OCI-LY7 (cell line): Measurements from ENCODE around the gene CLMN. TPM values are rescaled to one million over a fixed set of nuclear protein-coding genes. Genes with fewer than 3 reads are reported as not detected.

Experiments used
- BruUV-seq: library from RNA; stranded (reverse); fragments of 400-500 nt; replicated peaks from 2 replicates; lab custom pipeline; 2021; lab: Mats Ljungman, UMichigan
- CTCF ChIA-PET: fragments of 300-600 bp; sonication (Branson Sonifier 250); formaldehyde crosslinking; loops from one replicate; lab custom pipeline; 2022; ENCODE audit warnings: antibody characterized with exemption; ENCODE audit not compliant: unreplicated experiment; lab: Charles Lee
- POLR2A ChIA-PET: fragments of 300-600 bp; sonication (Branson Sonifier 250); formaldehyde crosslinking; loops from one replicate; lab custom pipeline; 2022; ENCODE audit warnings: antibody characterized with exemption; lab: Charles Lee
- DNase-seq: peaks from one replicate; pipeline ENCODE4 v3.0.0-alpha.2; 2015; ENCODE audit warnings: low spot score
- H2AFZ ChIP-seq: fragments of 200-600 bp; sonication (generic), shearing (Covaris generic); 2 replicates; pipeline ENCODE4 v1.6.1; 2014; ENCODE audit warnings: mild to moderate bottlenecking, antibody characterized with exemption, low read length, moderate library complexity
- H3K27ac ChIP-seq: fragments of 200-600 bp; sonication (generic); 2 replicates; pipeline ENCODE4 v1.5.1; 2014; ENCODE audit warnings: mixed run types, low read depth, mild to moderate bottlenecking, moderate library complexity, low read length, inconsistent platforms; ENCODE audit not compliant: poor library complexity, severe bottlenecking
- H3K36me3 ChIP-seq: fragments of 200-600 bp; sonication (generic); 2 replicates; pipeline ENCODE4 v1.6.1; 2014; ENCODE audit warnings: mild to moderate bottlenecking, antibody characterized with exemption, low read length, moderate library complexity, mixed read lengths; ENCODE audit not compliant: insufficient read depth
- H3K4me1 ChIP-seq: fragments of 200-600 bp; sonication (generic); 2 replicates; pipeline ENCODE4 v1.5.1; 2014; ENCODE audit warnings: mild to moderate bottlenecking, low read length; ENCODE audit not compliant: insufficient read depth, poor library complexity, severe bottlenecking
- H3K4me2 ChIP-seq: fragments of 200-600 bp; sonication (generic); 2 replicates; pipeline ENCODE4 v1.6.1; 2014; ENCODE audit warnings: mild to moderate bottlenecking, low read length
- H3K4me3 ChIP-seq: fragments of 200-600 bp; sonication (generic); 2 replicates; pipeline ENCODE4 v1.5.1; 2014; ENCODE audit warnings: mild to moderate bottlenecking, low read depth, low read length; ENCODE audit not compliant: poor library complexity, severe bottlenecking
- H3K79me2 ChIP-seq: fragments of 200-600 bp; sonication (generic); 2 replicates; pipeline ENCODE4 v1.6.1; 2016; ENCODE audit warnings: low read depth, mild to moderate bottlenecking, low read length, moderate library complexity, mixed read lengths; ENCODE audit not compliant: insufficient read depth
- H3K9me2 ChIP-seq: fragments of 200-600 bp; sonication (generic); 2 replicates; pipeline ENCODE4 v1.6.1; 2016; ENCODE audit warnings: mild to moderate bottlenecking, low read length, mixed read lengths; ENCODE audit not compliant: insufficient read depth
- H3K9me3 ChIP-seq: fragments of 200-600 bp; sonication (generic); 2 replicates; pipeline ENCODE4 v1.6.1; 2014; ENCODE audit warnings: mild to moderate bottlenecking, mixed run types, low read length, mixed read lengths
- H4K20me1 ChIP-seq: fragments of 200-600 bp; sonication (generic); 2 replicates; pipeline ENCODE4 v1.6.1; 2014; ENCODE audit warnings: mild to moderate bottlenecking, antibody characterized with exemption, low read length, moderate library complexity, mixed read lengths; ENCODE audit not compliant: insufficient read depth
- EZH2phosphoT487 ChIP-seq: fragments of 200-600 bp; sonication (generic); IDR thresholded peaks from 2 replicates; pipeline ENCODE4 v1.6.1; 2018; ENCODE audit warnings: low read depth, borderline replicate concordance, mild to moderate bottlenecking, mixed run types, antibody characterized with exemption, low read length, moderate library complexity, mixed read lengths
- intact Hi-C: fragments of 100-400 bp; cut with micrococcal nuclease; formaldehyde crosslinking; loops from one replicate; pipeline ENCODE4 v1.10.0; 2022; ENCODE audit not compliant: unreplicated experiment
- total RNA-seq, 2 experiments: library from RNA; depleted of rRNA in 1 of 2; stranded (reverse); fragments of >200 nt in 1 of 2; shearing (Covaris generic) in 1 of 2; gene quantifications; 2 replicates each; pipeline ENCODE4 v1.2.3, GENCODE V29; 2014 to 2022
- TF ChIP-seq, protein P1 (sequence below): fragments of 200-600 bp; sonication (generic); conservative IDR thresholded peaks from 2 replicates; pipeline ENCODE4 v1.5.1; 2014; ENCODE audit warnings: mild to moderate bottlenecking, antibody characterized with exemption, low read length, moderate library complexity, mixed read lengths

Gene CLMN
- total RNA-seq, 2 experiments from 2014 or later: 6.8 to 12.0 TPM

DNA sequence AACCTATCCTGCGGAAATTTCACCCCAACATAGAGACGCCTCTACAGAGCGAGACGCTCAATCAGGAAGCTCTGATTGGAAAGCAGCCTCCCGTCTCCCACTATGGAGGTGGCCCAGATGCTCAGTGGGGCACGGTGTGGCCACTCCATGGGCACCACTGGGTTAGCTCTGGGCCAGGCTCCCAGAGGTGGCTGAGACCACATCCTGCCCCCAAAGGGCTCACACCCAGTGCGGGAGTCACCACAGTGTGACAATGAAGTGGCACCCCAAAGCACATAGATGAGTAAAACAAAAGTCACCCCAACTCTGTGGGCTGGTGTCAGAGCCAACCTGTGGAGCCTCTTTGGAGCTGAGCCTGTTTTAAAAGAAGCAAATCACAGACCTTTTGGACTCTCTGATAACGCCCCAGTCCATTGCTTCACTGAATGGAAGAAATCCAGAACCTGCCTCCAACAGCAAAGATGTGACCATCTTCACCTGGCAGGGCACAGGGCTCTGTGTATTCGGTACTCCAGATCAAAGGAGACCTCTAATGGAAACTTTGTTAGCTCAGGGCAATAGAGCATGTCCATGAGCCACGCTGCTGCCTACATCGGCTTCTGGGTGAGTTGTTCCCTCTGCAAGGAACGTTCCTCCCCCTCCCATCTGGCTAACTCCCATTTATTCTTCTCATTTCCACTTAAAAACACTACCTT lies 19.6 kb downstream of the CLMN start:
- Histone ChIP-seq H3K4me2 (peak overlapping the region; percentile 69), H3K27ac (no peak overlapping the region), H3K36me3 (no peaks in the 10 kb centered on the region), H3K79me2 (no peaks in the 10 kb centered on the region), H3K9me3 (peaks cover 8% of the 10 kb centered on the region; the same call in 1 of the 2 replicates), H3K4me1 (peaks cover 78% of the 10 kb centered on the region), H4K20me1 (peaks cover 6% of the 10 kb centered on the region; the same call in 1 of the 2 replicates), H2AFZ (peak overlapping the region; percentile 58; the same call in 1 of the 2 replicates), H3K4me3 (peak overlapping the region; percentile 17), H3K9me2 (no peaks in the 10 kb centered on the region)
- intact Hi-C loops: no loop called here
- CTCF ChIA-PET: no interaction called here
- peak; percentile 79 for DNase-seq
- TF ChIP-seq EZH2phosphoT487: no peak
- TF ChIP-seq, protein P1, sequence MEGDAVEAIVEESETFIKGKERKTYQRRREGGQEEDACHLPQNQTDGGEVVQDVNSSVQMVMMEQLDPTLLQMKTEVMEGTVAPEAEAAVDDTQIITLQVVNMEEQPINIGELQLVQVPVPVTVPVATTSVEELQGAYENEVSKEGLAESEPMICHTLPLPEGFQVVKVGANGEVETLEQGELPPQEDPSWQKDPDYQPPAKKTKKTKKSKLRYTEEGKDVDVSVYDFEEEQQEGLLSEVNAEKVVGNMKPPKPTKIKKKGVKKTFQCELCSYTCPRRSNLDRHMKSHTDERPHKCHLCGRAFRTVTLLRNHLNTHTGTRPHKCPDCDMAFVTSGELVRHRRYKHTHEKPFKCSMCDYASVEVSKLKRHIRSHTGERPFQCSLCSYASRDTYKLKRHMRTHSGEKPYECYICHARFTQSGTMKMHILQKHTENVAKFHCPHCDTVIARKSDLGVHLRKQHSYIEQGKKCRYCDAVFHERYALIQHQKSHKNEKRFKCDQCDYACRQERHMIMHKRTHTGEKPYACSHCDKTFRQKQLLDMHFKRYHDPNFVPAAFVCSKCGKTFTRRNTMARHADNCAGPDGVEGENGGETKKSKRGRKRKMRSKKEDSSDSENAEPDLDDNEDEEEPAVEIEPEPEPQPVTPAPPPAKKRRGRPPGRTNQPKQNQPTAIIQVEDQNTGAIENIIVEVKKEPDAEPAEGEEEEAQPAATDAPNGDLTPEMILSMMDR: no peak
- BruUV-seq: no TSS peak
- POLR2A ChIA-PET: no interaction called here

DNA sequence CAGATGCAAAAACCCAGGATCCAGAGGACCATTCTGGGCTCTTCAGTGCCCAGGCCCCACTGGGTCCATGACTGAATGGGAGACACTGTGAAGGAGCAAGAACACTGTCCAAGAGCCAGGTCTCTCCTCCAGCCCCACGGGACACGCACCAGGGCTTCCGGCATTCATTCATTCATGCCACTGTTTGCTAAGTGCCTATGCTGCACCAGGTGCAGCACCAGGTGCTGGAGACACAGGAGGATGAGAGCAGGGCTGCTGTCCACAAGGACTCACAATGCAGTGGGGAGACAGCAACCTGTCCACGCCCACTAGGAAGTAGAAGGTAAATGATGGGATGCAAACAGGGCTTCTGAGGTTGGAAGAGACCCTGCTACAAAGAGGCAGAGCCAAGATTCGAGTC lies 20.4 kb downstream of the CLMN start:
- ChIA-PET CTCF (no interaction called here), POLR2A (no interaction called here)
- H3K36me3 ChIP-seq: no peaks in the 10 kb centered on the region
- no peak overlapping the region for H3K4me3 ChIP-seq
- H3K79me2 ChIP-seq: no peaks in the 10 kb centered on the region
- TF ChIP-seq EZH2phosphoT487: no peak
- TF ChIP-seq, protein P1: no peak
- peak overlapping the region; percentile 69 for H3K4me2 ChIP-seq
- peaks cover 8% of the 10 kb centered on the region; the same call in 1 of the 2 replicates for H3K9me3 ChIP-seq
- H4K20me1 ChIP-seq: peaks cover 6% of the 10 kb centered on the region; the same call in 1 of the 2 replicates
- peaks cover 69% of the 10 kb centered on the region for H3K4me1 ChIP-seq
- no peaks in the 10 kb centered on the region for H3K9me2 ChIP-seq
- DNase-seq: peak; percentile 69
- BruUV-seq: no TSS peak
- no peak overlapping the region; the same call in 1 of the 2 replicates for H2AFZ ChIP-seq
- H3K27ac ChIP-seq: no peak overlapping the region
- intact Hi-C loops: no loop called here

DNA sequence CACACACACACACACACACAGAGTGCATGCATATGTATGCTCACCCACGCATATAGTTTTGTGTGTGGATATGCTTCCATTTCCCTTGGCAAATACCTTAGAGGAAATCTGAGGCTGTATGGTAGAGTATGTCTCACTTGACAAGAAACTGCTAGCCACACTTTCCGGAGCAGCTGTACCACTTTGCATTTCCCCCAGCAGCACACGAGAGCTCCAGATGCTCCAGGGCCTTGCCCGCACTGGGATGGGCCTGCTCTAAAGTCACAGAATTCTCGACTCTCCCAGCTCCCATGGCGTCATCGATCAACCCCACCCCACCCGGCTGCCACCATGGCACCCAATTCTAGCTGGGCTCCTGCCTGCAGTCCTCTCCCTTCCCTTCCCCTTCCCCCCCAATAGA lies 21.9 kb downstream of the CLMN start:
- peak overlapping the region; percentile 47; the same call in 1 of the 2 replicates for H2AFZ ChIP-seq
- H3K4me1 ChIP-seq: peaks cover 58% of the 10 kb centered on the region
- peak overlapping the region; percentile 71 for H3K27ac ChIP-seq
- H3K9me3 ChIP-seq: peaks cover 8% of the 10 kb centered on the region; the same call in 1 of the 2 replicates
- TF ChIP-seq, protein P1: no peak
- no peak for TF ChIP-seq EZH2phosphoT487
- H3K4me3 ChIP-seq: peak overlapping the region; percentile 19
- ChIA-PET CTCF (no interaction called here), POLR2A (interaction anchor here (0.5 to 1.7 kb wide), 5 partner anchors 31 to 373 kb away, joined by 3 to 4 read pairs (median 3); no protein-coding TSS in a partner anchor)
- peaks cover 6% of the 10 kb centered on the region; the same call in 1 of the 2 replicates for H4K20me1 ChIP-seq
- H3K4me2 ChIP-seq: peak overlapping the region; percentile 65
- H3K9me2 ChIP-seq: no peaks in the 10 kb centered on the region
- intact Hi-C loops: no loop called here
- BruUV-seq: no TSS peak
- DNase-seq: peak; percentile 73
- H3K36me3 ChIP-seq: no peaks in the 10 kb centered on the region
- H3K79me2 ChIP-seq: no peaks in the 10 kb centered on the region
